Skeletal muscle cell (primary cell): ENCODE results near the gene SIK3.
A peak's percentile ranks its signal among the peaks of the same experiment; 100 is the strongest.

Experiments used
- DNase-seq: peaks from one replicate; pipeline ENCODE4 v3.0.0-alpha.2; 2010; ENCODE audit warnings: low read depth
- H3K4me3 ChIP-seq: 2 replicates; pipeline ENCODE4 v1.5.1; 2011; ENCODE audit warnings: low read depth, mild to moderate bottlenecking, control low read depth, low read length, moderate library complexity

SIK3 gene

DNA sequence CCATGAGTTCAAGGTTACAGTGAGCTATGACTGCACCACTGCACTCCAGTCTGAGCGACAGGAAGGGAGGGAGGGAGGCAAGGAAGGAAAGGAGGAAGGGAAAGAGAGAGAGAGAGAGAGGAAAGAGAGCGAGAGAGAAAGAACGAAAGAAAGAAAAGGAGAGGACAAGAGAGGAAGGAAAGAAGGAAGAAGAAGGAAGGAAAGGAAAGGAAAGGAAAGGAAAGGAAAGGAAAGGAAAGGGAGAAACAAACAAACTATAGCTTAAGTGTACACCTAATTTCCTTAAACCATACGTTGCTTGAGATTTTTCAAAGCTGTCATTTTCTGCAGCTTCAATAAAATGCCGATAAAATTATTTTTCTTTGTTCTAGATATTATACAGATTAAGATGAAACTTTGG, 180.6 kb downstream of the SIK3 start:
- no peak for DNase-seq
- H3K4me3 ChIP-seq = no peak overlapping the region

DNA sequence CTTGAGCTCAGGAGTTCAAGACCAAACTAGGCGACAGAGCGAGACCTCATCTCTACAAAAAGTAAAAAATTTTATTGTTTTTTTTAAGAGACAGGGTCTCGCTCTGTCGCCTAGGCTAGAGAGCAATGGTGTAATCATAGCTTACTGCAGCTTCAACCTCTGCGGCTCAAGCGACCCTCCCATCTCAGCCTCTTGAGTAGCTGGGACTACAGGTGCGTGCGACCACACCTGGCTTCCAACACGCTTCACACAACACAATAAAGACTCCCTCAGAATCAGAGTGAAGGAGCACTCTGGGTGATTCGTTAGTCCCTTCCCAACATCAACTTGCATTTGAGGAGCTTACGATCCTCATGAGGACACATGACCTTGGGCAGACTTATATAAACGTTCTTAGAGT, 181.3 kb downstream of the SIK3 start:
- DNase-seq = no peak
- H3K4me3 ChIP-seq = no peak overlapping the region

DNA sequence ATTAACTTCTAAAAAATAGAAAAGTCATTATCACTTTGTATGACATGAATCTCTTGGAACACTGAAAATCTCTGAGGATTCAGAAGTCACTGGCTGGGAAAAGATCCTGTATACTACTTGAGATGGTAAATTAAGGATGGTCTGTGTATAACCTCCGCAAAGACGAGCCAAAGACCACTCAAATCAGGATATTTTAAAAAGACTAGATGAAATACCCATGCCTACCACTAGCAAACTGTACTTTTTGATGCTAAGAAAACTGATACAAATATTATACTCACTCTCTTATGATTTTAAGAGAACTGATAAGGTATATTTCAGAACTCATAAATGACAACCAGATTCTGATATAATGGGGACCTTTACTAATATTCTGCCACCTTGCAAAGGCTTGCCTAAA, 182.2 kb downstream of the SIK3 start:
- no peak for DNase-seq
- no peak overlapping the region for H3K4me3 ChIP-seq

DNA sequence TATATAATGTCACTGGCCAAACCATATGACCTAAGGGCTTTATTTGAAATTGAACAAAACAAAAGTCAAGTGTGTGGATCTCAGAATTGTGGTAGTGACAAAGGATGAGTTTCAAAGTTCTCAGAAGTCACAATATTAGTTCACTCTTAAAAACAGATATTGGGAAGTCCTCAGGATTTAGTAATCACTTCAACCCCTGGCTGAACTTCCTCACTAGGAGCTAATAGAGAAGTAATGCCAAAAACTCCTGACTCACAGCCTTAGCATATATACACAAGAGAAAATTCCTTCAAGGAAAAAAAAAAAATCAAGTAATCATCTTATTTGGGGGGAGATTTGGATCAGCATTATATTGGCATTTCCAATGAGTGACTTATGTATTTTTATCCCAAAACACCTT, 185.2 kb downstream of the SIK3 start:
- H3K4me3 ChIP-seq = no peak overlapping the region
- peak; percentile 41 for DNase-seq

DNA sequence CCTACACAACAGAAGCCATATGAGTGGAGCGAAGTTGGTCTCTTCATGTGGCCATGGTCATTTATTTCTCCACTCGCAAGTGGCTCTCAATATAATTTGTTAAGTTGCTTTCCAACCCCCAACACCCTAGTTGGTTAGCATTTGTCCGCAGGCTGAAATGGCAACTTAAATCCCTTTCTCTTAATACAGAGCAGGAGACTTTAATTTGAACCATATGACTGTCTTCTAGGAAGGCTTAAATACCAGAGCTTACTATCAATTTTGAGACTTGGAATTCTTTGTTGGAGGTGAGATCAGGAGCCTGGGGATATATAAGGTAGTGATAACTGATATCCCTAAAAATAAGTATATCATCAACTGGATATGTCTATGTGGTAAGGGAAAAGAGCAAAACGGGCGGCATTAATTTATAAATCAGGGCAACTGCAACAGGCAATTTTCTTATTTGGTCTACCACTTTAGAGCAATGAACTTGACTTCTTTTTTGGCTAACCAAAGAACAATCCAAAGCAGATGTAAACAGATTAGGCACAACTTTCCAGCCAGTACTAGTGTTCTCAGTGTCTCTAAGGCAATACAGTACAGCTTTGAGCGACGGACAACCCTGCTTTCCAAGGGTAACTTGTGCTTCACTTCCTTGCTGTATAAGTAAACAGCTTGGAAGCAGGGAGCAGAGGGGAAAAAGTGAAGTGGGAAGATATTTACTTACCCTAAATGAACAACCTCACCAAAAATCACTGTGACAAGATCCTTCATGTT, 186.1 kb downstream of the SIK3 start:
- DNase-seq = no peak
- H3K4me3 ChIP-seq = no peak overlapping the region

DNA sequence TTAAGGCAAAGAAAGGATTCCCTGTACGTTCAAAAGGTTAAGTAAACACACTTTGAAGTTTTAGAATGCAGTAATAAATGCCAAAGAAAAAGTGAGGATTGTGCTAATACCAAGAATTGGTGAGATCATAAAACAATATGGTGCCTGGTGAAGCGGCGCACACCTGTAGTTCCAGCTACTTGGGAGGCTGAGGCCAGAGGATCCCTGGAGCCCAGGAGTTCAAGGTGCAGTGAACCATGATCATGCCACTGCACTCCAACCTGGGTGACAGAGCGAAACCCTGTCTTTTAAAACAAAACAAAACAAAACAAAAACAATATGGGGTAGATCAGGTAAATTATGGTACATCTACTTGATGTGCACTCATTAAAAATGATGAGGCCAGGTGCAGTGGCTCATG, 187.4 kb downstream of the SIK3 start:
- no peak overlapping the region for H3K4me3 ChIP-seq
- no peak for DNase-seq

DNA sequence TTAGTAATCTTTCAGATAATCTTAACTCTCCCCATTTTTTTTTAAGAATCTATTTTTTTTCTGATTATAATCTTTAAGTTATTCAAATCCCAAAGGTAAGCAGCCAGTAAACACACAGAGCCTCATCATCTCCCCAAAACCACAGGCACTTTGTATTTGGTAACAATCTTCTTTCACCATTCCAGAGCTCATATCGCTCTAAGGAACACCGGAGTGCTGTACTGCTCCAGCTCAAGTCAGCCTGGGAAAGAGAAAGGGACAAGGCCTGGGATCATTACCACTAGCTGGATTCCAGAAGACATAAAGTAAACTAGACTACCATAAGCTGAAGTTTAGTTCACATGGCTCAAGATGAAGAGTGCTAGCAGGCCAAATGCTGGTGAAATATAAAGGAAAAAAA, 187.8 kb downstream of the SIK3 start:
- DNase-seq = no peak

DNA sequence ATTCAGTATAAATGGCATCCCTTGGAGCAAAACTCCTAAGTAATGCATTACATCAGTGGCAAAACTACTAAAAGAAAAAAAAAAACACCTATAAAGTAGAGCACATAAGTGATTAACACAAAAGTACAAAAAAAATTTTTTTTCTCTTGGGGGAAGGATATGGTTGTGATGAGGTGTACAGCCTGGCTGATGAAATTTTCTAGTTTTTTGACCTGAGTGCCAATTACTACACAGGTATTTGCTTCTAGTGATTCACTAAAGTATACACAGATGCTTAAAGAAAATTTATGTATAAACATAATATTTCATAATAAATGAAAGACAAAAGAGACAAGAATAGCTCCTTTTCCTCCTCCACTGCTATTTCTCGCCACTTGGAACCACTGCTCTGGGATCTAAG, 189.0 kb downstream of the SIK3 start:
- H3K4me3 ChIP-seq = no peak overlapping the region
- no peak for DNase-seq

More for the DNA sequence above, 187.8 kb downstream of the SIK3 start:
- H3K4me3 ChIP-seq = no peak overlapping the region

DNA sequence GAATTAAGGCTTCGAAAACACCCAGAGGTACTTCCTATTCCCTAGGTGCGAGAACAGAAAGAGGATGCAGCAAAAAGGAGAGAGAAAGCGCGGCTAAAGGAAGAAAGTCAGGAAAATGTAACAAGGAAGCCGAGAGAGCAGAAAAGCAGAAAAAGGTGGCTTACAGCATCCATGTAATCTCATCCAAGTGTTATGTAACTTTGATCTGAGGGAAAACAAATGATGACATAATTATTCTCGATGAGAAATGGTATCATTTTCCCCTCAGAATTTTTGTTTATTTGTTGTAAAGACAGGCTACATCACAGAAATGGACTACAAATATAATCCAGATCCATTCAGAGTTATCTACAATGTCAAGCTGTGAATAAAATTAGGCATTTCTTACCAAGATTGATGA, 191.7 kb downstream of the SIK3 start:
- DNase-seq = no peak
- H3K4me3 ChIP-seq = no peak overlapping the region

DNA sequence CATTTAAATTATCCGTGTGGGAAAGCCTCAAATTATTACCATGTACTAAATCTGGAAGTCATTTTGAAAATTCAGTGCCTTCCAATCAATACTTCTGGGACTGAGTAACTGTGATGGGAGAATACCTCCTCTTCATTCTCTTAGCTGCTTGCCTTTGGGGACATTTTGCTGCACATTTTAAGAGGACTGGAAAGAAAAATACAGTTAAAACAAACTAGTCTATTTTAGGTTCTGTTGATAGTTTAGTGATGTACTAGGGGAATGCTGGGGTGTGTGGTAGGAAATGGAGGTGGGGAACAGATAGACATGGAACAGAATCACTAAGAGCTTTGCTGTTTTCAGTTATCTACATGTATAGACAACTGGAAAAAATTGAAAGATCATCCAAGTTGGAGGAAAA, 195.1 kb downstream of the SIK3 start:
- DNase-seq = no peak
- no peak overlapping the region for H3K4me3 ChIP-seq

DNA sequence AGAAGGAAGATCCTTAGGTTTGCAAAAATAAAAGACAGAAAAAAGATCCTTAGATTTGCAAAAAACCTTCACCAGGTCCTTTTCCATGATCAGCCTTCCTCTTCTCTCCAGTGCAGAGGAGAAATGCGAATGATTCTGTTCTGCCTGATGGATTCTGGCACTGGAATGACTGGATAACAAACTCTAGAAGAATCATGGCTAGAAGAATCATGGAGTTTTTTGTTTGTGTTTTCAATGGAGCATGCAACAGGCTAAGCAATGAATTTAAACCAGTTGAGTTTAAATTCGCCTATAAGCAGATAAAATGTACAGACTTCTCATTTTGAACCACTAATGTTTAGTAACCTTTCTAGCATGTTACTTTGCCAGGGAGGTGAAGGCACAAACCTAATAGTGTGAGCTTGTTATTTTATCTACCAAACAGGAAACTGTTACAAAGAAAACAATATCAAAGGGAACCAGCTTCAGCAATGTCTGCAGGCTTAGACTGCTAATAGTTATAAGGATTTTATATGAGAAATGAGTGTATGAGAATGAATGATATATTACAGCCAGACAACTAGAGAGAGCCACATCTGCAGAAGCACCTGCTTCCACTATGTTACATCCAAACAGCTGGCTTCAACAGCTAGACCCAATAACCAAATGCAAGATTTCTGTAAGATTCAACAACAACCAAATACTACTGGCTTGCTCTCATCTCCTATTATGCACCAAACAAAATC, 196.1 kb downstream of the SIK3 start:
- no peak for DNase-seq
- H3K4me3 ChIP-seq = no peak overlapping the region

DNA sequence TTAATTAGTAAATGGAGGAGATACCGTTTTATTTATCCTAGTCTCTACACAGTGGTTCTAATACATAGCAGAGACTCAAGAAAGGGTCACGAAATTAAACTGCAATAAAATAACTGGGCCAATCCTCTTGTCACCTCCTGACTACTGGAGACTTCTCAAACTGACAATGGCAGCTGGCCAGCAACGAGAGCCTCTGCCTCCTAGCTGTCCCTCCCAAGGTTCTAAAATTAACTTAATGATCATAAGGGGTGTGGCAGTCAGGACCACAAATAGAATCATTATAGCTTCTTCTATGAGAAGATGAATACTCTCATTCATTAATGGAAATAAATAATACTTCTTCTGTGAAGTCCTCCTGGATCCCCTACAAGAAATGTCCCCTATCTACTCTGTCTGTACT, 197.0 kb downstream of the SIK3 start:
- H3K4me3 ChIP-seq = no peak overlapping the region
- DNase-seq = no peak

DNA sequence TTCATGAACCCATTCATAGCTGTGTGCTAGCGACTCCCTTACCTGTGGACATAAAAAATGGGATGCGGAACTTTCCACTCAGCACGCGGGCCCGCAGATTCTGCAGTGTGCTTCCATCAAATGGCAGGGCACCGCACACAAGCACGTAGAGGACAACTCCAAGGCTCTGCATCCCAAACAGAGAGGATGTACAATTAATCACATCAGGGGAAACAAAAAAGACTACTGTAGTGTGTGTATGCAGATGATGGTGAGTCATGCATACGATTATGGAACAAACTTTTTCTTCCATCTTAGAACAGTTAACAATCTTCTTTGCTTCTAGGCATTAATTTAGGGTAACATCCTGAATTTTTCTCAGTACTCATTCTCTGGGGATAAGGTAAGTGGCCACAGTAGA, 202.0 kb downstream of the SIK3 start:
- DNase-seq = no peak

DNA sequence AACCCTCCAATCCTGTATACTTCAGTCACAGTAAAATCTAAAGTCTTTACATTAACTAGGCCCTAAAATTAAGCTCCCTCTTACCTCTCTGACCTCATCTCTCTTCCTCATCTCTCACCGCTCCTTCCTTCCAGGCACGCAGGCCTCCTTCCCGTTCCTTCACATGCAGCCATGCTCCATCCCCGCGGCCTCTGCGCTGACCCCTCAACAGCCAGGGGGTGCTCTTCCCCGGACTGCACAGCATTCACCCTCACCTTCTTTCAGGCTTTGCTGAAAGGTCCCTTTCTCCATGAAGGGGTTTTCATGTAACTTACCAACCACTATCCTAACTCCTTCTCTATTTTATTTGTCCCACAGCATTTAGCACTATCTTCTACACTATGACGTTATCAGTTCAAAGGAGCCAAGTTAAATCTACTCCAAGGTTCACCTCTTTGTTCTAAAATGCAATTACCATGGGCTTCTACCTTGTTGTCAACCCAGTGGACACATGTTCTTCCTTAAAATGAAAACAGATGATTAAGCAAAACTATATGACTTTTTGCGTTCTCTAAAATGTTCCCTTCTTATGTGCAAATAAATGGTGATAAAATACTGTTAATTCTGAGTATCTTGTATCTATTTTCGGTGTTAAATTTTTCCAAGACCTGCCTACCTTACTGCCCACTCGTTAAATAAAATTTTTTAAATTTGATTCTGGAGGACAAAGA, 203.0 kb downstream of the SIK3 start:
- H3K4me3 ChIP-seq = no peak overlapping the region
- DNase-seq = no peak

More for the DNA sequence above, 202.0 kb downstream of the SIK3 start:
- H3K4me3 ChIP-seq = no peak overlapping the region

DNA sequence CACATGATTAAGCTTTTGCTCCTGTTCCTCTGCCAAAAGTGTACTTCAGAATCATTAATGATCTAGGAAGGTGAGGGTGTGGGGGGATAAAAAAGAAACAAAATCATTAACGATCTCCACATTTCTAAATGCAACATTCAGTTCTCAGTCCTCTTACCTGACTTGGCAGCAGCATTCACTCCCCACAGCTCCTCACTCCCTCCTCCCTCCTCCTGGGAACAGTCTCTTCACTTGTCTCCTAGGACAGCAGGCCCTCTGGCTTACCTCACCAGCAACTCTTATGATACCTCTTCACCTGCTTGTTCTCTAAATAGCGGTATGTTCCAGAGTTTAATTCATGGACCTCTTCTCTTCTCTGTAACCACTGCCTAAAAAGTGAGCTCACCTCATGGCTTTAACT, 204.3 kb downstream of the SIK3 start:
- H3K4me3 ChIP-seq = no peak overlapping the region
- no peak for DNase-seq

DNA sequence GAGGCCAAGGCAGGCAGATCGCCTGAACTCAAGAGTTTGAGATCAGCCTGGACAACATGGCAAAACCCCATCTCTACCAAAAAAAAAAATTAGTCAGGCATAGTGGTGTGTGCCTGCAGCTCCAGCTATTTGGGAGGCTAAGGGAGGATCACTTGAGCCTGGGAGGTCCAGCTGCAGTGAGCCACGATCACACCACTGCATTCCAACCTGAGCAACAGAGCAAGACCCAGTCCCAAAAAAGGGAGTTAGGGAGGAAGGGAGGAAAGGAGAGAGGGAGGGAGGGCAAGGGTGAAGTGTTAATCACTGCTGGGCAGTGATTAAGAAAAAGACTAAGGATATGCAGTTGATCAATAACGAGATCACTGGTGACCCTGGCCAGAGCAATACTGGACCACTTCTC, 204.8 kb downstream of the SIK3 start:
- no peak for DNase-seq
- H3K4me3 ChIP-seq = no peak overlapping the region

DNA sequence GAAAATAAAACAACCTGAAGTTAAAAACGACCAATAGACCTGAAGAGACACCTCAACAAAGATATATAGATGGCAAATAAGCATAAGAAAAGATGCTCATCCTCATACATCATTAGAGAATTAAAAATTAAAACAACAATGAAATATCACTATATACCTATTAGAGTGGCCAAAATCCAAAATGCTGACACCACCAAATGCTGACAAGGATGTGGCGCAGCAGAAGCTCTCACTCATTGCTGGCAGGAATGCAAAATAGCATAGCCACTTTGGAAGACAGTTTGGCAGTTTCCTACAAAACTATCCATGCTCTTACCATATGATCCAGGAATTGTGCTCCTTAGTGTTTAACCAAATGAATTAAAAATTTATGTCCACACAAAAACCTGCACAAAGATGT, 205.9 kb downstream of the SIK3 start:
- H3K4me3 ChIP-seq = no peak overlapping the region
- DNase-seq = no peak

DNA sequence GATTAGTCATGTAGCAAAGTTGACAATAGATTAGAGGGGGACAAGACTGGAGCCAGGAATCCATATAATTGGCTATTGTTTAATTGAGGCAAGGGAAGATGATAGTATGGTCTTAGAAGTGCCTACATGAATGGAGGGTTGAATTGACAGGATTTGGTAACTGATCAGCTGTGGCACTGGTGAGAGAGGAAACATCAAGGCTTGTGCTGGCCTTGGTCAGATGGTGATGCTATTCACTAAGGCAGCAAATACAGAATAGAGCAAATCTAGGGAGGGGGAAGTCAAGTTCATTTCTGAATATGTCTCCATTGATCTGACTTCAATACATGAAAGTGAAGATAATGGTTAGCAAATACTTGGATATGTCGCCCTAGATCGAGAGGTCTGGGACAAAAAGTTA, 206.5 kb downstream of the SIK3 start:
- H3K4me3 ChIP-seq = no peak overlapping the region
- DNase-seq = no peak

DNA sequence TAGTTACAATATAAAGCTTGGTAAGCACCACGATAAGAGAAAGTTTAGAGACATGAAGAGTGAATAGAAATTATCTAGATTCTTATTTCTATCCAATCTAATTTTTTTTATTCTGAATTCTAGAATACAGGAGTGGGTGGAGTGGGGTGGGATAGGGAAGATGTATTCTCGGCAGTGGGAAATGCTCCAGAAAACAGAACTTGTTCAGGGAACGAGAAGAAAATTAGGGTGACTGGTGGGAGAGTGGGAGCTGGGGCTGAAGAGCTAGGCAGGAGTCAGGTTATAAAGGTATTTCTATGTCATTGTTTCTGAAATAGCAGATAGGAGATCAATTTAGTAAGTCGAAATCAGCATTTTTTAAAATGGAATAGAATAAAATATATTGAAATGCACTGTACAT, 207.6 kb downstream of the SIK3 start:
- no peak overlapping the region for H3K4me3 ChIP-seq
- no peak for DNase-seq

DNA sequence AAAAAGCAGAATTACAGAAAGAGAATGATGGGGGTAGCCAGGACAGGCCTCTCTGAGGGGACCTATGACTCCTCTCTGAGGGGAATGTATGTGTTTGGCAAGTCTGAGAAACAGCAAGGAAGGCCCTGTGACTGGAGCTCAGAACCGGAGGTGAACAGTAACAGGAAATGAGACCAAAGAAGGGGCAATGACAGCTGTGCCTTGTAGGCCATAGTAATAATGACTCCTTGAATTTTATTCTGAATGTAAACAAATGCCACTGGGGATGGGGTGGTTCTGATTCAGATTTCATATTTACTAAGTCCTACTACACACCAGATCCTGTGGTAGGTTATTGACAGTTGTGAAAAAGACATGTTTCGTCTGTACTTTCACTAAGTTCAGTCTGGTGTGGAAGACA, 208.0 kb downstream of the SIK3 start:
- DNase-seq = no peak

More for the DNA sequence above, 208.0 kb downstream of the SIK3 start:
- no peak overlapping the region for H3K4me3 ChIP-seq
